ENCODE measurements around the gene RC3H1.
"Not testable (repeated sequence)": the region's sequence is repeated elsewhere in the genome, so short reads cannot be mapped to it uniquely, and the experiment has no call there.

The RC3H1 gene

DNA sequence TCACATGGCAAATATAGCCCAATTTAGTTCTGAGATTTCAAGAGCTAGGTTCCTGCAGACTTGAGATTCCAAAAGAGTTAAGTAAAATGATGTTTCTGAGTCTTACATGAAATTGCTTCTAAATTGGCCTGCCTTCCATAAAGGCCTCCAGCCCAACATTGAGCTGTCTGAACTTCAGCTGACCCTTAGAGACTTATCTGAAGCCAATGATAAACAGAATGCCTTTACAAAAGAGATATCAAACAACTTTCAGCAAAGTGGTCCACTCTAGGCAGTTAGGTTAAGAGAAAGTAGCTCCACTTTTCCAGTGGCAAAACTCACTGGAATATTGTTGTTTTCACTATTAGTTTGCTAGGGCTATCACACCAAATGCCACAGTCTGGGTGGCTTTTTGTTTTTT is 6.3 kb upstream of the RC3H1 start:
- DNase-seq (ENCODE audit: low read depth in 1 of 2, low spot score in 1 of 2), result no peak

- DNase-seq (ENCODE audit: low read depth in 1 of 2, low spot score in 1 of 2), result no peak
Measured at GRCh38 chr1:174023440-174023839, 1.3 kb upstream of the RC3H1 start.

- DNase-seq (ENCODE audit: low read depth in 1 of 2, low spot score in 1 of 2), result no peak
Measured at GRCh38 chr1:174022976-174023277, 770 bp upstream of the RC3H1 start.

GRCh38 chr1:174021591-174022079 is 522 bp downstream of the RC3H1 start:
- no peak for DNase-seq (ENCODE audit: low read depth in 1 of 2, low spot score in 1 of 2)

- DNase-seq (ENCODE audit: low read depth in 1 of 2, low spot score in 1 of 2), result no peak
Measured at GRCh38 chr1:174018565-174018964, 3.6 kb downstream of the RC3H1 start.

DNA sequence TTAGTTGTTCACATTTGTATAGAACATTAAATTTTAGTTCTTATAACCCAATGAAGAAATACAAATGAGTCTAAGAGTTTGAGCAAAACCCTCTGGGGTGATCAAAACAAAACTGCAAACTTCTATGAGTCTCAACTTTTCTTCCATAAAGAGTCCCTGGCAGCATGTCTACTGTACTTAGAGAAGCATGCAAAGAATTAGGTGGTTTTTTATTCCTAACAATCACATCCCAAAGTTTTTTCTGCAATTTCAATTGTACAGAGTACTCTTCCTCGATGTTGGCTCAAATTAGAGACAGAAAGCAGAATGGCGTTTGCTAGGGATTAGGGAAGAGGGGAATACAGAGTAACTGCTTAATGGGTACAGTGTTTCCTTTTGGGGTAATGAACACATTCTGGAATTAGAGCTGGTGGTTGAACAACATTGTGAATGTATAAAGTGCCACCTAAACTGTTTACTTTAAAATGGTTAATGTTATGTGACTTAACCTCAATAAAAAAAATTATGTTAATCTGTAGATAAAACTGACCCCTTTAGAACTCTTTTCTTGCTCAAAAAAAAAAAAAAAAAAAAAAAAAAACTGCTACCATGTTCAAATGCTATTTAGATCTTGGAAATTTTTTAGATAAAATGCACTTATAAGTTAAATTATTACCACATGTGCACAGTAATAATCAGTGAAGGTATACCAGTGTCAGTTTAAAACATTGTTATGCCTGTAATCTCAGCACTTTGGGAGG is 4.8 kb downstream of the RC3H1 start:
- DNase-seq (ENCODE audit: low read depth in 1 of 2, low spot score in 1 of 2), result no peak

- no peak for DNase-seq (ENCODE audit: low read depth in 1 of 2, low spot score in 1 of 2)
Measured at GRCh38 chr1:174013864-174014418, 8.2 kb downstream of the RC3H1 start.

DNA sequence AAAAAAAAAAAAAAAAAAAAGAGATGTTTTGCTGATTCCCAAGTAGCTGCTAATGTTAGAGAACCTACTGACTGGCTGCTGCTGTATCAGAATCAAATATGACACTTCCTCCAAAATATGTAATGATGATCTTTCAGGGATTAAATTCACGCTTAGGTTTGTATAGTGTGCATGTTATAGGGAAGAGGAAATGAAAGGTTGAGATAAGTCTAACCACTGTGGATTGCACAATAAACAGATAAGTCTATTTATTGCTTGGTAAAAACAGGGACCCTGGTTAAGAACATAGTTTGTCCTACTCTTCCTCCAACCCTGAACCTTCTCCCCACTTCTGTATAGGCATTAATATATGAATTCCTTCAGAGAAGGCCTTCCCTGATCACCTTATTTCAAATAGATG is 13.2 kb downstream of the RC3H1 start:
- no peak for DNase-seq (ENCODE audit: low read depth in 1 of 2, low spot score in 1 of 2)

DNA sequence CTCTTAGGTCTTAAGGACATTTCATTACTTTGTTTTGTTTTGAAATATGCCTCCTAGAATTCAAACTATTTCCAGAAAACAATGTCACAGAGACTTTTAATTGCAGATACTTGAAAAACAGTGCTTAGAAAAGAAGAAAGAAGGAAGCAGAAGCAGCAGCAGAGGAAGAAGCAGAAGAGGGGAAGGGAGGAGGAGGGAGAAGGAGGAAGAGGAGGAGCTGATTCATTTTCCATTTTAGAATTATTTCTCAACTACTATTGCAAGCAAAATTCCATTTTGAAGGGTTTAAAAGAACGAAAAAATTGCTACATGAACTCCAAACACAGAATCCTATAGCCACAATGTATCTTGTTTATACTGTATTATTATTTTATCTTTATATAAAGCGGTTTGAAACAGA is 13.9 kb downstream of the RC3H1 start:
- DNase-seq (ENCODE audit: low read depth in 1 of 2, low spot score in 1 of 2), result no peak

GRCh38 chr1:174007851-174008250 is 14.3 kb downstream of the RC3H1 start:
- DNase-seq (ENCODE audit: low read depth in 1 of 2, low spot score in 1 of 2), result no peak

- DNase-seq (ENCODE audit: low read depth in 1 of 2, low spot score in 1 of 2), result no peak
Measured at GRCh38 chr1:174005032-174005431, 17.1 kb downstream of the RC3H1 start.

GRCh38 chr1:174003867-174004266 is 18.3 kb downstream of the RC3H1 start:
- DNase-seq (ENCODE audit: low read depth in 1 of 2, low spot score in 1 of 2), result no peak

DNA sequence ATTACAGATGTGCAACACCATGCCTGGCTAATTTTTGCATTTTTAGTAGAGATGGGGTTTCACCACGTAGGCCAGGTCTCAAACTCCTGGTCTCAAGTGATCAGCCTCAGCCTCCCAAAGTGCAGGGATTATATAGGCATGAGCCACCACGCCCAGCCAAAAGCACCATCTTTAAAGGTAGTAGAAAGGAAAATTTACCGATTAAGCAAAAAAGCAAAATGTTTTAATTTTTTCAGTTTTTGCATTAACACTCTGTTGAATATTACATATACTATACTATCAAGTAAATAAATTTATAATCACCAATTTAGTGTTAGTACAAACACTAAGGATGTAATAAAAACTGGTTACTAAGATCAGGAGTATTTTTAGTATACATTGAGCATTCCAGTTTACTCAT is 20.6 kb downstream of the RC3H1 start:
- no peak for DNase-seq (ENCODE audit: low read depth in 1 of 2, low spot score in 1 of 2)

- DNase-seq (ENCODE audit: low read depth in 1 of 2, low spot score in 1 of 2), result no peak
Measured at GRCh38 chr1:174000371-174000770, 21.8 kb downstream of the RC3H1 start.

- no peak for DNase-seq (ENCODE audit: low read depth in 1 of 2, low spot score in 1 of 2)
Measured at GRCh38 chr1:173997791-173998190, 24.4 kb downstream of the RC3H1 start.

GRCh38 chr1:173996995-173997394 is 25.2 kb downstream of the RC3H1 start:
- no peak for DNase-seq (ENCODE audit: low read depth in 1 of 2, low spot score in 1 of 2)

- no peak for DNase-seq (ENCODE audit: low read depth in 1 of 2, low spot score in 1 of 2)
Measured at GRCh38 chr1:173995475-173995874, 26.7 kb downstream of the RC3H1 start.

GRCh38 chr1:173993948-173994347 is 28.2 kb downstream of the RC3H1 start:
- not testable (repeated sequence) for DNase-seq (ENCODE audit: low read depth in 1 of 2, low spot score in 1 of 2)

- no peak for DNase-seq (ENCODE audit: low read depth in 1 of 2, low spot score in 1 of 2)
Measured at GRCh38 chr1:173988068-173988467, 34.1 kb downstream of the RC3H1 start.

DNA sequence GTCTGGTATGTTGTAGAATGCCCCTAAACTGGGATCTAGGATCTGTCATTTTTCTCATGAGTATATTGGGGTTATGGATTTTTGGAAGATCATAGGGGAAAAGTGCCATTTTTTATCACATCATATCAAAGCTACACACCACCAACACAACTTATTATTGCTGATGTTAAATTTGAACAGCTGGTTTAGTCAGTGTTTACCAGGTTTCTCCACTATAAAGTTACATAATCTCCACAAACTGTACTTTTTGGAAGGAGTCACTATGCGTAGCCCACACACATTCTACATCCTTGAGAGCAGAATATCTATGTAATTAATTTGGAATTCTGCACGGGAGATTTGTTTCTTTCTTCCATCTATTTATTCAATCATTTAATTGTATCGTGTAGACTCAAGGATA is 35.2 kb downstream of the RC3H1 start:
- DNase-seq (ENCODE audit: low read depth in 1 of 2, low spot score in 1 of 2), result no peak

DNA sequence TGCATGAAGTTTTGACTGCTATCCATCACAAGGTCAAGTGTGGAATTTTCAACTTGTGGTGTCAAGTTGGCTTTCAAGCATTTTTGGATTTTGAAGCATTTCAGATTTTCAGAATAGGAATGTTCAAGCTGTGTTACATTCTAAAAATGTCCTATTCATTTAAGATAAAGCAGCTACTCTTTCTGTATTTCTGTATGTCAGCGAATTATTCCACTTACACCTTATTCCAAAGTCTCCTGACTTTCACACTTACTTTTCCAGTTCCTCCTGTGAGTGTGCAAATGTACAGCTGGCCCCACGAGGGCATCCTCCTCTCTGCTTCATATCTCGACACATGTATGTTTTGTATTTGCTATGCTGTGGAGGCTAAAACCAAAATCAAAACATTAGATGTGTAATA is 51.9 kb downstream of the RC3H1 start:
- no peak for DNase-seq (ENCODE audit: low read depth in 1 of 2, low spot score in 1 of 2)

DNA sequence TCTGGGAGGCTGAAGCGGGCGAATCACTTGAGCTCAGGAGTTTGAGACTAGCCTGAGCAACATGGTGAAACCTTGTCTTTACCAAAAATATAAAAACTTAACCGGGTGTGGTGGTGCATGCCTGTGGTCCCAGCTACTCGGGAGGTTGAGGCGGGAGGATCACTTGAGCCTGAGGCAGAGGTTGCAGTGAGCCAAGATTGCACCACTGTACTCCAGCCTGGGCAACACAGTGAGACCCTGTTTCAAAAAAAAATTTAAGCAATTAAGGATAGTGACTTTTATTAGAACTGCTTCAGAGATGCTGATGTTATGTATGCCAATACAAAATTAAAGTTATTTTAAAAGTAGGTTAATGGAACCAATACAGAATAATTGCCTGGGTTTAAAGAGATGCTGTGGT is 56.3 kb downstream of the RC3H1 start:
- DNase-seq (ENCODE audit: low read depth in 1 of 2, low spot score in 1 of 2), result not testable (repeated sequence)

GRCh38 chr1:173963477-173963876 is 58.7 kb downstream of the RC3H1 start:
- DNase-seq (ENCODE audit: low read depth in 1 of 2, low spot score in 1 of 2), result no peak

Measured in activated T-helper 1 cell treated with anti-CD3 and anti-CD28 coated beads, Interleukin-2, amount 50 U/mL, for 16 hours (primary cell).